ENCODE results near the gene GXYLT1.

GRCh38 chr12:42180990-42181596 is 36.4 kb upstream of the GXYLT1 start:
- TF ChIP-seq POLR2A (IDR thresholded peaks at IDR 0.05), result no peak
- no peak for TF ChIP-seq CTCF (IDR thresholded peaks at IDR 0.05)

All from heart left ventricle (tissue), 13 donors.